K562 (cell line): ENCODE data around the gene LRRC71. TPM values are rescaled to one million over a fixed set of nuclear protein-coding genes. Genes with fewer than 3 reads are reported as not detected.

Experiments used
- ARID4B ChIP-seq: sonication (generic); formaldehyde crosslinking; IDR thresholded peaks from 2 replicates; pipeline ENCODE4 v1.8.0; 2022; ENCODE audit warnings: mild to moderate bottlenecking, missing genetic modification reagents
- ATF4 ChIP-seq: fragments of 450-650 bp; formaldehyde crosslinking; IDR thresholded peaks from 2 replicates; pipeline ENCODE4 v1.4.0; 2022; ENCODE audit warnings: mild to moderate bottlenecking, moderate library complexity
- BDP1 ChIP-seq: IDR thresholded peaks from 3 replicates; pipeline ENCODE4 v1.6.1; 2011; ENCODE audit not compliant: insufficient read length, insufficient read depth
- CCAR2 ChIP-seq: fragments of 200-400 bp; formaldehyde crosslinking; IDR thresholded peaks from 2 replicates; pipeline ENCODE4 v1.6.1; 2017; ENCODE audit warnings: mild to moderate bottlenecking, low read depth, low read length
- CREB1 ChIP-seq, 2 experiments: sonication (generic) in 1 of 2; formaldehyde crosslinking in 1 of 2; IDR thresholded peaks; 2 replicates each; pipeline versions ENCODE4 v1.6.1 to v1.8.0; 2012 to 2022; ENCODE audit warnings: inconsistent platforms in 1 of 2, mild to moderate bottlenecking in 1 of 2, missing genetic modification reagents in 1 of 2, moderate library complexity in 1 of 2
- CREB5 ChIP-seq: fragments of 250-450 bp; sonication (Bioruptor Pico); IDR thresholded peaks from 2 replicates; pipeline ENCODE4 v1.5.0; 2020; ENCODE audit warnings: mild to moderate bottlenecking
- E2F3 ChIP-seq: fragments of 250-450 bp; sonication (Bioruptor Pico); IDR thresholded peaks from 2 replicates; pipeline ENCODE4 v1.4.0; 2020; ENCODE audit warnings: mild to moderate bottlenecking
- E4F1 ChIP-seq: fragments of 250-450 bp; sonication (Bioruptor Pico); IDR thresholded peaks from 2 replicates; pipeline ENCODE4 v1.5.0; 2021; ENCODE audit warnings: mild to moderate bottlenecking, borderline replicate concordance
- EHMT2 ChIP-seq: fragments of 450-650 bp; IDR thresholded peaks from 2 replicates; pipeline ENCODE4 v1.6.1; 2018; ENCODE audit warnings: antibody characterized with exemption
- HIVEP1 ChIP-seq: fragments of 250-450 bp; sonication (Bioruptor Pico); IDR thresholded peaks from 2 replicates; pipeline ENCODE4 v1.4.0; 2020; ENCODE audit warnings: mild to moderate bottlenecking
- KHSRP ChIP-seq: fragments of 450-650 bp; IDR thresholded peaks from 2 replicates; pipeline ENCODE4 v1.6.1; 2017
- MAFK ChIP-seq: IDR thresholded peaks from 2 replicates; pipeline ENCODE4 v1.6.1; 2011; ENCODE audit warnings: low read length, improper control_type of control experiment
- MIER1 ChIP-seq: fragments of 450-650 bp; IDR thresholded peaks from 2 replicates; pipeline ENCODE4 v1.6.1; 2016; ENCODE audit warnings: antibody characterized with exemption, mild to moderate bottlenecking, low read depth
- SAFB ChIP-seq: fragments of 200-400 bp; formaldehyde crosslinking; IDR thresholded peaks from 2 replicates; pipeline ENCODE4 v1.6.1; 2017; ENCODE audit warnings: low read depth, low read length, borderline replicate concordance
- SETDB1 ChIP-seq: IDR thresholded peaks from one replicate; pipeline ENCODE4 v1.6.1; 2012; ENCODE audit warnings: low read length, control low read depth, inconsistent platforms
- SMAD3 ChIP-seq: fragments of 450-650 bp; formaldehyde crosslinking; conservative IDR thresholded peaks from 2 replicates; pipeline ENCODE4 v1.4.0; 2020; ENCODE audit warnings: mild to moderate bottlenecking
- SMARCE1 ChIP-seq: fragments of 450-650 bp; IDR thresholded peaks from 2 replicates; pipeline ENCODE4 v1.7.1; 2016; ENCODE audit warnings: mild to moderate bottlenecking
- SREBF2 ChIP-seq: sonication (generic); formaldehyde crosslinking; IDR thresholded peaks from 2 replicates; pipeline ENCODE4 v1.4.0; 2020; ENCODE audit warnings: mild to moderate bottlenecking, missing genetic modification reagents
- TAF15 ChIP-seq: fragments of 200-400 bp; formaldehyde crosslinking; IDR thresholded peaks from 2 replicates; pipeline ENCODE4 v1.6.1; 2017; ENCODE audit warnings: mild to moderate bottlenecking, low read depth, low read length, moderate library complexity
- YBX1 ChIP-seq: fragments of 450-650 bp; IDR thresholded peaks from 2 replicates; pipeline ENCODE4 v1.7.1; 2016; ENCODE audit warnings: mild to moderate bottlenecking
- polyA plus RNA-seq, 8 experiments: library from polyadenylated mRNA; depleted of rRNA in 4 of 8; stranded (reverse) in 5 of 8; unstranded in 3 of 8; fragments of >200 nt; fragmentation: Nextera tagmentation in 2 of 8; fragmentation: Illumina TruSeq in 1 of 8; extraction: Ambion mirVana in 2 of 8; extraction: Trizol in 1 of 8; gene quantifications; 2 replicates each; pipeline versions ENCODE4 v1.2.1 to v1.2.3, GENCODE V29; 2011 to 2014; ENCODE audit warnings: inconsistent platforms in 1 of 8, missing spikeins in 1 of 8
- total RNA-seq, 7 experiments: library from RNA; depleted of rRNA in 6 of 7; stranded (reverse); fragments of >200 nt in 6 of 7; fragmentation: Illumina TruSeq in 2 of 7; extraction: Trizol in 2 of 7; gene quantifications; 2 replicates each; pipeline versions ENCODE4 v1.2.1 to v1.2.3, GENCODE V29; 2011 to 2021; ENCODE audit warnings: low replicate concordance in 1 of 7

Gene LRRC71
- total and polyA plus RNA-seq, 9 of the 15 experiments (the other 6 are each of a cell fraction or from before 2014, with no cell fraction given) = 0.06 to 1.2 (median 0.51) TPM; not detected in 1

- TF ChIP-seq TAF15 = no peak
- TF ChIP-seq E4F1 = 0 out of 2 replicates have a peak, but pooled peaks have one; percentile 42
- TF ChIP-seq KHSRP = no peak
- TF ChIP-seq E2F3 (CRISPR knock-in tag) = no peak
- TF ChIP-seq CREB1 (IDR thresholded peaks at IDR 0.05) = no peak
- no peak for TF ChIP-seq CREB1 (CRISPR knock-in tag; IDR thresholded peaks at IDR 0.05)
- no peak for TF ChIP-seq BDP1
- TF ChIP-seq SMARCE1 = peak; percentile 26; the same call in 1 of the 2 replicates
- no peak for TF ChIP-seq EHMT2
- no peak for TF ChIP-seq SMAD3 (CRISPR knock-in tag)
- TF ChIP-seq CREB5 (CRISPR knock-in tag) = no peak
- no peak for TF ChIP-seq CCAR2
- TF ChIP-seq HIVEP1 (CRISPR knock-in tag) = no peak
- TF ChIP-seq ARID4B (CRISPR knock-in tag) = no peak
- no peak for TF ChIP-seq SETDB1
- no peak for TF ChIP-seq MIER1
- TF ChIP-seq SAFB = no peak
- no peak for TF ChIP-seq SREBF2 (CRISPR knock-in tag)
- no peak for TF ChIP-seq YBX1
- no peak for TF ChIP-seq MAFK
- TF ChIP-seq ATF4 = no peak
Observed at GRCh38 chr1:156912861-156913808, 7.3 kb upstream of the LRRC71 start (continued).
